HG02970 (cell line): ENCODE data around the gene RAPH1.
"Not testable (repeated sequence)": the region's sequence is repeated elsewhere in the genome, so short reads cannot be mapped to it uniquely, and the experiment has no call there.

Experiments used
- ATAC-seq: cut with Tn5 transposase; IDR thresholded peaks from one replicate; pipeline ENCODE4 v1.9.1; 2021; ENCODE audit warnings: mild to moderate bottlenecking, moderate library complexity, moderate number of reproducible peaks; ENCODE audit not compliant: unreplicated experiment, low FRiP score

Gene RAPH1

DNA sequence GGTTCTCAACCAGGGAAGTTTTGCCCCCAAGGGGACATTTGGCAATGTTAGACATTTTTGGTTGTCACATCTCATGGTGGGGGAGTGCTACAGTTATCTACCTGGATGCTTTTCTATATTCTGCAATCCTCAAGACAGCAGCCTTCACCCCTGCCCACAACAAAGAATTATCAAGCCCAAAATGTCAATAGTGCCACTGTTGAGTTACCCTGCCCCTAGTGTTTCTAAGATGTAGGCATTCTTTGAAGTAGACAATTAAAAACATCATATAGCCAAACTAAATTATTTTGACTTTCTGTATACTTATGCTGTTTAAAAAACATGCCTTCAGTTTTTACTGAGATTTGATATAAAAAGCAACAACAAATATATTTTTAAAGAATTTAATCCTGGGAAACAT, 158.9 kb downstream of the RAPH1 start:
- ATAC-seq: no peak

- ATAC-seq: not testable (repeated sequence)
Measured at GRCh38 chr2:203372706-203373105, 162.4 kb downstream of the RAPH1 start.

- no peak for ATAC-seq
Measured at GRCh38 chr2:203366639-203367466, 168.2 kb downstream of the RAPH1 start.

GRCh38 chr2:203361922-203362321, 173.2 kb downstream of the RAPH1 start:
- ATAC-seq: no peak

DNA sequence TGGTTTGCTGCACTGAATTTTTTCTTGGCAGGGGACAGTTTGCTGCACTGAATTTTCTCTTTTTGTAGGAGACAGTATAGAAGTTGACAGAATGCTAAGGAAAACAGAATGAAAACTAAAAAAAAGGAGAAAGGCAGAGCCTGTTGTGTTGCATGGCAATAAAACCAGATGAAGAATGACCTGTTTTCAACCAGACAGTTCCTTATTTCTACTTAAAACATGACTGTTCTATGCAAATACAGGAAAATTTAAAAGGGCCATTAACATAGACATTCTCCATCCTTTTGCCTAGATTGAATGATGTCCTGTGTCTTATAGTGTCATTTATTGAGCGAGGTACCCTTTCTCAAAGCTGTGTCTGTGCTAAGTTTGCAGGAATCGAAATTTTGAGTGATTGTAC, 173.6 kb downstream of the RAPH1 start:
- ATAC-seq: no peak

DNA sequence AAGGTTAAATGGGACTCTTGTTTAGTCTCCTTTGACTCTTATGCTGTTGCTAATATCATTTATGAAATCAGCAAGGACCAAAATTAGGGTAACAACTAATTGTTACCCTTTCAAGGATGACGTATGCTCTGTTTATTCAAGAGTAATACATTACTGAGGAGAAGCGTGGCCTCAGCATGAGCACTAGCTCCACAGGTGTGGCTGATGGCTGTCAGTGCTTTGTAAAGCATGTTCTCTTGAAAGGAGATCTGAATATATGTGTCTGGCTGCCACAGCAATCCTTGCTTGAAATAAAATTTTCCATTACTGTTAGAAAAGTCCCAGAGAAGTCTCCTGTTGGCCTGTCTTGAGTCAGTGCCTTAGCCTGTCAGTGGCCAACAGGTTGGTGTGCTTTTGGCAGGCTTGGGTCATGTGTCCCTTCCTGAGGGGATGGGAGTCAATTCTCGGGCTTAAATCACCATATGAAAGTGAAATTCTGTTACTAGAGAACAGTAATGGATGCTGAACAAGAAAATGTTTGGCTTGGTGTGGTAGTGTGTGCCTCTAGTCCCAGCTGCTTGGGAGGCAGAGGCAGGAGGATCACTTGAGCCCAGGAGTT, 174.2 kb downstream of the RAPH1 start:
- no peak for ATAC-seq

GRCh38 chr2:203359450-203359849, 175.7 kb downstream of the RAPH1 start:
- no peak for ATAC-seq

DNA sequence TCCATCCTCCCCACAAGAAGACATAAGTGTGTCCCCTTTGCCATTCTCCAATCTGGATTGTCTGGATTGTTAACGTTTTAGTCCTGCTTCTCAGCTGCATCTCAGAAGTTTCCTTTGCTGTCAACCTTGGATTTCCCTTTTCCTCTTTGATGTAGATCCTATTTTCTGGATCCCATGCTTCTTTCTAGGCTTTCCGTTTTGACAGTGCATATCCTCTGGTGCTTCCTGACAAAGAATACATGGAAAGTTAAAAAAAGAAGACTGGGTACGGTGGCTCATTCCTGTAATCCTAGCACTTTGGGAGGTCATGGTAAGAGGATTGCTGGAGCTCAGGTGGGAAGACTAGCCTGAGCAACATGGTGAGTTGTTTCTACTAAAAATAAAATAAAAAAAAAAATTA, 180.1 kb downstream of the RAPH1 start:
- ATAC-seq: no peak

- no peak for ATAC-seq
Measured at GRCh38 chr2:203352604-203353255, 182.4 kb downstream of the RAPH1 start.

GRCh38 chr2:203347375-203347774, 187.7 kb downstream of the RAPH1 start:
- ATAC-seq: no peak

DNA sequence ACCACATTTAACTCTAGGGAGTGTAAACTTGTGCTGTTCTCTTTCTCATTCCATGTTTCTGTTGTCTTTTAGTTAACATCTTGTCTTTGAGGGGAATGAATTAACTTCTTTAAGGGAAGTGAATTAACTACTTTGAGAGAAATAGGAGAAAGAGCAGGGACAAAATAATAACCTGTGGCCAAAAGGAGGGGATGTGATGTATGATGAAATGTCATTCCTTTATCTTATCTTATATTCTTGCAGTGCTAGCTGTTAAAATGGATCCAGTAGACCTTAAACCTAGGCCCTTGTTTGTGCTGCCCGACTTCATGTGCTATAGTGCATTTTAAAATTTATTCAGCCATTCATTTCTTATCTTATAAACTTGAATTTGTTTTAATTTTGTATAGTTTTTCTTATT, 188.5 kb downstream of the RAPH1 start:
- ATAC-seq: no peak

GRCh38 chr2:203344667-203345066, 190.4 kb downstream of the RAPH1 start:
- no peak for ATAC-seq
